ENCODE data around the gene SLC5A2.

DNA sequence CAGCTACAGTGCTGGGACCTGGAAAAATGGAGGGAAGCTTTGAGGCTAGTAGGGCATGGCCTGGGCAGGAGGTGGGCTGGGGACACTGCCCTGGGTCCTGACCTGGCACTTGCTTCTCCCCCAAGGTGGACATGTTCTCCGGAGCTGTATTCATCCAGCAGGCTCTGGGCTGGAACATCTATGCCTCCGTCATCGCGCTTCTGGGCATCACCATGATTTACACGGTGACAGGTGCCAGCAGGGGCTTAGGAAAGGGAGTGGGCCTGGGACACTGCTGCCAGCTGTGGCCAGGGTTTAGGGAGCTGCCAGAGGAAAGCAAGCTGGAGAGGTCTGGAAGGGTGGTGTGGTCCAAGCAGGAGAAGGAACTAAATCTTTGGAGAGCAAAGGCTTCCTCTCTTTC, 3.1 kb downstream of the SLC5A2 start:
- TF ChIP-seq, protein P1, sequence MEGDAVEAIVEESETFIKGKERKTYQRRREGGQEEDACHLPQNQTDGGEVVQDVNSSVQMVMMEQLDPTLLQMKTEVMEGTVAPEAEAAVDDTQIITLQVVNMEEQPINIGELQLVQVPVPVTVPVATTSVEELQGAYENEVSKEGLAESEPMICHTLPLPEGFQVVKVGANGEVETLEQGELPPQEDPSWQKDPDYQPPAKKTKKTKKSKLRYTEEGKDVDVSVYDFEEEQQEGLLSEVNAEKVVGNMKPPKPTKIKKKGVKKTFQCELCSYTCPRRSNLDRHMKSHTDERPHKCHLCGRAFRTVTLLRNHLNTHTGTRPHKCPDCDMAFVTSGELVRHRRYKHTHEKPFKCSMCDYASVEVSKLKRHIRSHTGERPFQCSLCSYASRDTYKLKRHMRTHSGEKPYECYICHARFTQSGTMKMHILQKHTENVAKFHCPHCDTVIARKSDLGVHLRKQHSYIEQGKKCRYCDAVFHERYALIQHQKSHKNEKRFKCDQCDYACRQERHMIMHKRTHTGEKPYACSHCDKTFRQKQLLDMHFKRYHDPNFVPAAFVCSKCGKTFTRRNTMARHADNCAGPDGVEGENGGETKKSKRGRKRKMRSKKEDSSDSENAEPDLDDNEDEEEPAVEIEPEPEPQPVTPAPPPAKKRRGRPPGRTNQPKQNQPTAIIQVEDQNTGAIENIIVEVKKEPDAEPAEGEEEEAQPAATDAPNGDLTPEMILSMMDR (IDR thresholded peaks at IDR 0.05; ENCODE audit: poor library complexity): no peak
- no peak for TF ChIP-seq EZH2 (IDR thresholded peaks at IDR 0.05; ENCODE audit: borderline replicate concordance)
